PC-9 (cell line): ENCODE measurements around the gene SYT3.

Source experiments
- EZH2 ChIP-seq: fragments of 200-600 bp; sonication (generic); IDR thresholded peaks from 2 replicates; pipeline ENCODE4 v1.8.0; 2017; ENCODE audit warnings: antibody characterized with exemption, low read depth
- TF ChIP-seq, protein P1 (sequence below): fragments of 200-600 bp; sonication (generic); conservative IDR thresholded peaks from 2 replicates; pipeline ENCODE4 v1.6.1; 2017; ENCODE audit warnings: mixed run types, antibody characterized with exemption, mild to moderate bottlenecking, moderate library complexity

DNA sequence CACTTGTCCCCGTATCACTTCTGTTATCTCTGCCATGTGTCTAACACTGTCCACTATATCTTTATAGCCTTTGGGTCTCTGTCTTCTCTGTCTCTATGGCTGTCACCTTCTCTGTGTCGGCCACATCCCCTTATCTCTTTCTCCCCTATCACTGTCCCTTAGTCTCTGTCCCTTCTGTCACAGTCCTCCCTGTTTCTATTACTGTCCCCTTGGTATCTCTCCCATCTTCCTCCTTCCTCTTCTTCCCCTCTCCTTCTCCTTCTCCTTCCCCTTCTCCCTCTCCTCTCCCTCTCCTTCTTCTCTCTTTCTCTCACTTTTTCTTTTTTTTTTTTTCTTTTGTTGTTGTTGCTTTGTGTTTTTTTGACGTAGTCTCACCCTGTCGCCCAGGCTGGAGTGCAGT lies 36.7 kb downstream of the SYT3 start:
- TF ChIP-seq, protein P1, sequence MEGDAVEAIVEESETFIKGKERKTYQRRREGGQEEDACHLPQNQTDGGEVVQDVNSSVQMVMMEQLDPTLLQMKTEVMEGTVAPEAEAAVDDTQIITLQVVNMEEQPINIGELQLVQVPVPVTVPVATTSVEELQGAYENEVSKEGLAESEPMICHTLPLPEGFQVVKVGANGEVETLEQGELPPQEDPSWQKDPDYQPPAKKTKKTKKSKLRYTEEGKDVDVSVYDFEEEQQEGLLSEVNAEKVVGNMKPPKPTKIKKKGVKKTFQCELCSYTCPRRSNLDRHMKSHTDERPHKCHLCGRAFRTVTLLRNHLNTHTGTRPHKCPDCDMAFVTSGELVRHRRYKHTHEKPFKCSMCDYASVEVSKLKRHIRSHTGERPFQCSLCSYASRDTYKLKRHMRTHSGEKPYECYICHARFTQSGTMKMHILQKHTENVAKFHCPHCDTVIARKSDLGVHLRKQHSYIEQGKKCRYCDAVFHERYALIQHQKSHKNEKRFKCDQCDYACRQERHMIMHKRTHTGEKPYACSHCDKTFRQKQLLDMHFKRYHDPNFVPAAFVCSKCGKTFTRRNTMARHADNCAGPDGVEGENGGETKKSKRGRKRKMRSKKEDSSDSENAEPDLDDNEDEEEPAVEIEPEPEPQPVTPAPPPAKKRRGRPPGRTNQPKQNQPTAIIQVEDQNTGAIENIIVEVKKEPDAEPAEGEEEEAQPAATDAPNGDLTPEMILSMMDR = no peak
- TF ChIP-seq EZH2 = no peak
